ENCODE data around the gene ELAVL4.

DNA sequence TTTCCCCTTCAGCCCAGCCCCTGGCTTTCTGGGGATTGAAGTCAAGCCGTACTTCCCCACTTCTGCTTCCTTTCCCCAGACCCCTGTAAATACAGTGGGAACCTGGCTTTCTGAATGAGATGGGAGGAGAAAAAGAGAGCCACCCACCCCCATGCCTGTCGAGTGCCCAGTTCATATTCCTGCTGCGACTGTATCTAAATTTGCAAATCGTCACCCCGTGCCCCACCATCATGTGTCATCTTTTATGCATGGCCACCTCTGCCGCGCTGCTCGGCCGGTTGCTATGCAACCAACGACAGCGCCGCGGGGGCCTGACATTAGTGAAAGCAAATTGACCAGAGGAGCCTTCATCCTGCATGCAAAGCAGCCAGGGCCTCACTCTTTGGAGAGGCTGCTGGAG lies 143.0 kb downstream of the ELAVL4 start:
- TF ChIP-seq CTCF (IDR thresholded peaks at IDR 0.05; ENCODE audit: borderline replicate concordance, extremely low read depth, low read length, poor library complexity, severe bottlenecking) (no peak), EZH2 (IDR thresholded peaks at IDR 0.05; ENCODE audit: borderline replicate concordance, low read depth, low read length, severe bottlenecking) (no peak)
